GM06990 (cell line): ENCODE data around the gene SNTG2.

Experiments
- DNase-seq: peaks from one replicate; pipeline ENCODE4 v3.0.0-alpha.2; 2011; ENCODE audit not compliant: insufficient read length; ENCODE audit errors: extremely low read depth
- H3K27me3 ChIP-seq: replicated peaks from 2 replicates; pipeline ENCODE4 v1.6.0; 2011; ENCODE audit warnings: low read length; ENCODE audit not compliant: control insufficient read depth, insufficient read depth
- H3K36me3 ChIP-seq: 2 replicates; pipeline ENCODE4 v1.5.1; 2011; ENCODE audit warnings: low read length; ENCODE audit not compliant: control insufficient read depth, insufficient read depth
- H3K4me3 ChIP-seq: replicated peaks from 2 replicates; pipeline ENCODE4 v1.5.1; 2011; ENCODE audit warnings: low read depth, mild to moderate bottlenecking, control low read depth, low read length
- TF ChIP-seq, protein P1 (sequence below): IDR thresholded peaks from 2 replicates; pipeline ENCODE4 v1.5.1; 2011; ENCODE audit warnings: low read length, control low read depth, mild to moderate bottlenecking, inconsistent platforms; ENCODE audit not compliant: insufficient read depth, poor library complexity, severe bottlenecking

The SNTG2 gene

DNA sequence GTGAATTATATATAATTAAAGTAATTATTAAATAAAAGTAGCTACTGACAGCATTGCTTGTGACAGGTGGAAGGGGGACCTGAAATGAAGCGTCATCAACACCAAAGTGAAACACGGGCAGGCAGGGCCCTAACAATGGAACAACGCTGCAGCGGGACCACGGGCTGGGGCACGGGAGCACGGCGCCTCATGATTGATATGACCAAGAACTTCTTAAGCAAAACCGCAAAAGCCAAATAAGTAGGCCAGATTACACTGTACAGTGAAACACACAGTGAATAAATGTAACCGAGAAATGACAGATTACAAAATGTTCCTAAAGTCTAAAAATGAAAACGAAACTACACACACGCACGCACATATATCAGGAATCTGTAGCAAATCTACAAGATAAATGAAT lies 81.4 kb downstream of the SNTG2 start:
- TF ChIP-seq, protein P1, sequence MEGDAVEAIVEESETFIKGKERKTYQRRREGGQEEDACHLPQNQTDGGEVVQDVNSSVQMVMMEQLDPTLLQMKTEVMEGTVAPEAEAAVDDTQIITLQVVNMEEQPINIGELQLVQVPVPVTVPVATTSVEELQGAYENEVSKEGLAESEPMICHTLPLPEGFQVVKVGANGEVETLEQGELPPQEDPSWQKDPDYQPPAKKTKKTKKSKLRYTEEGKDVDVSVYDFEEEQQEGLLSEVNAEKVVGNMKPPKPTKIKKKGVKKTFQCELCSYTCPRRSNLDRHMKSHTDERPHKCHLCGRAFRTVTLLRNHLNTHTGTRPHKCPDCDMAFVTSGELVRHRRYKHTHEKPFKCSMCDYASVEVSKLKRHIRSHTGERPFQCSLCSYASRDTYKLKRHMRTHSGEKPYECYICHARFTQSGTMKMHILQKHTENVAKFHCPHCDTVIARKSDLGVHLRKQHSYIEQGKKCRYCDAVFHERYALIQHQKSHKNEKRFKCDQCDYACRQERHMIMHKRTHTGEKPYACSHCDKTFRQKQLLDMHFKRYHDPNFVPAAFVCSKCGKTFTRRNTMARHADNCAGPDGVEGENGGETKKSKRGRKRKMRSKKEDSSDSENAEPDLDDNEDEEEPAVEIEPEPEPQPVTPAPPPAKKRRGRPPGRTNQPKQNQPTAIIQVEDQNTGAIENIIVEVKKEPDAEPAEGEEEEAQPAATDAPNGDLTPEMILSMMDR: no peak
- Histone ChIP-seq H3K27me3 (no peaks in the 10 kb centered on the region), H3K36me3 (no peaks in the 10 kb centered on the region), H3K4me3 (no peak overlapping the region)
- no peak for DNase-seq

DNA sequence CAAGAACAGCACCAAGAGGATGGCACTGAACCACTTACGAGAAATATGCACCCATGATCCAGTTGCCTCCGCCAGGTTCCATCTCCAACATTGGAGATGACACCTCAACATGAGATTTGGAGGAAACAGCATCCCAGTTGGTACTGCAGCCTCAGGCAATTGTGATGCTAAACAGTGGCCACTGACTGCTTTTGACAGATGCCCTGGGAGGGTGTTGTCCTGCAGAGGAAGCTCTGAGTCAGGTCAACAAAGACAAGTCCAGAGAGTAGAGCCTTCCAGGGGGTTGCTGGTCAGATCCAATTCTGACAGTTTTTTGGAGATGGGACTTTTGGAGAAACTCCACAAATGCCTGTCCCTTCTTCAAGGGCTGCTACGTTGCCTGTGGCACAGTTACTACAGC lies 82.4 kb downstream of the SNTG2 start:
- TF ChIP-seq, protein P1: no peak
- Histone ChIP-seq H3K27me3 (no peaks in the 10 kb centered on the region), H3K36me3 (no peaks in the 10 kb centered on the region), H3K4me3 (no peak overlapping the region)
- DNase-seq: no peak

DNA sequence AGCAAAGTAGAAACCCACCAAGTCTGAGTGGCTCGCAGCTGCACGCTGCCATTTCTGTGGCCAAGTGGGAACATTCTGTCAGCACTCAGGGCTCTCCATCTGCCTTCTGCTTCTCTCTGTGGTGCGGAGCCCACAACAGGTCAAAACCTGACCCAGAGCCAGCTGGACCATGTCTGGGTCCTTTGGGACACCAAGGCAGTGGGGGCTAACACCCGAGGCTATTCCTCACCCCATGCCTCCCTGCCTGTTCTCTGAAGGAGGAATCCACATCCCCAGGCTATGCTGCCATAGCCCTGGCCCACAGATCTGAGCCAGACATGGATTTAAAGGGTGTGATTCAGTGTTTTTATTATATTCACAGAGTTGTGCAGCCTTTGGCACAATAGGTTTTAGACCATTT lies 86.4 kb downstream of the SNTG2 start:
- DNase-seq: no peak
- H3K4me3 ChIP-seq: no peak overlapping the region
- H3K36me3 ChIP-seq: no peaks in the 10 kb centered on the region
- H3K27me3 ChIP-seq: no peaks in the 10 kb centered on the region
- TF ChIP-seq, protein P1: no peak

DNA sequence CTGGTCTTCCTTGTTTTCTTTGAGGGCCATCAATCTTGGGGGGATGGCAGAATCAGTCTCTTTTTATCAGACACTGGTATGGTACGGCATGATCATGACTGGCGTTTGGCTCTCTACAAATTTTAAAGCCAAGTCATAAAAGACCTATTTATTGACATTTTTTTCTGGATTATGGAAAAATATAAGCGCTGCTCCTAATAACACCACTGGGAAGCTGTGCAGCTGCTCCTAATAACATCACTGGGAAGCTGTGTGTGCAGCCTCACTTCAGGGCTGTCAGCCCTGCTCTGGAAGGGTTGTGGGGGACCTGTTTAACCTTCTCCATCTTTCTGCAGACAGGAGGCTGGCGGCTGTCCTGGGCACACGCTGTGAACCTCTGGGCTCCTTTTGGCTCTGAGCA lies 88.9 kb downstream of the SNTG2 start:
- TF ChIP-seq, protein P1: no peak
- H3K27me3 ChIP-seq: no peaks in the 10 kb centered on the region
- no peak for DNase-seq
- no peaks in the 10 kb centered on the region for H3K36me3 ChIP-seq
- no peak overlapping the region for H3K4me3 ChIP-seq

DNA sequence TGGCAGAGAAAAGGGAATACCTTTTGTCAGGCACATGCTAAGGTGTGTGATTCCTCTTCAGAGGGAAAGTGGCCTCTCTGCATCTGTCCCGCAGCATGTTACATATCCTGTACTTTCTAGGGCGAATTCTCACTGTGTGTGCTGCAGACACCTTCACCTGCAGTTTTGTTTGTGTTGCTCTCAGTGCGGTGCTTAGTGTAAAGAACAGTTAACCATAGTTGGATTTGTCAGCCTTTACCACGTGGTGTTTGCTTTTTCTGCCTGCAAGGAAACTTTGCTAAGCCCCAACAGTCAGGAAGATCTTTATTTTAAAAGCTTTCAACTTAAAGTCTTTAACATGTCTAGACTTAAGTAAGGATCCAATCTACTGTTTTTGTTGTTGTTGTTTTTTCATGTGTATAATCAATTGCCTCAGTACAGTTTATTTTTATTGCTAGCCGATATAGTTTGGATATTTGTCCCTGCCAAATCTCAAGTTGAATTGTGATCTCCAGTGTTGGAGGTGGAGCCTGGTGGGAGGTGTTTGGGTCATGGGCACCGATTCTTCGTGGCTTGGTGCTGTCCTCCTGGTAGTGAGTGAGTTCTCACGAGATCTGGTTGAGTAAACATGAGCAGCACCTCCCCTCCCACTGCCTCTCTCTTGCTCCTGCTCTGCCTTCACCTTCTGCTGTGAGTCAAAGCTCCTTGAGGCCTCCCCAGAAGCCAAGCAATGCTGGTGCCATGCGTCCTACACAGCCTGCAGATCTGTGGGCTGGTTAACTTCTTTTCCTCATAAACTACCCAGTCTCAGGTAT lies 90.6 kb downstream of the SNTG2 start:
- no peak for DNase-seq
- no peaks in the 10 kb centered on the region for H3K36me3 ChIP-seq
- H3K27me3 ChIP-seq: no peaks in the 10 kb centered on the region
- TF ChIP-seq, protein P1: no peak
- no peak overlapping the region for H3K4me3 ChIP-seq
